Astrocyte of the cerebellum (primary cell): ENCODE measurements around the gene CAMKMT.

ENCODE experiments used
- DNase-seq: peaks from one replicate; pipeline ENCODE4 v3.0.0-alpha.2; 2011; ENCODE audit warnings: low read depth
- H3K4me3 ChIP-seq: 2 replicates; pipeline ENCODE4 v1.5.1; 2011; ENCODE audit warnings: mild to moderate bottlenecking, low read depth, low read length, moderate library complexity
- in situ Hi-C: cut with HindIII; loops from 2 replicates; pipeline ENCODE4 v1.10.0; 2017; ENCODE audit warnings: low sequenced_read_pairs
- TF ChIP-seq, protein P1 (sequence below): IDR thresholded peaks from 2 replicates; pipeline ENCODE4 v1.5.1; 2012; ENCODE audit warnings: low read length, low read depth, moderate library complexity, mild to moderate bottlenecking; ENCODE audit errors: missing control alignments

The CAMKMT gene

GRCh38 chr2:44560941-44561340 lies 199.2 kb downstream of the CAMKMT start:
- H3K4me3 ChIP-seq, result no peak overlapping the region
- TF ChIP-seq, protein P1, sequence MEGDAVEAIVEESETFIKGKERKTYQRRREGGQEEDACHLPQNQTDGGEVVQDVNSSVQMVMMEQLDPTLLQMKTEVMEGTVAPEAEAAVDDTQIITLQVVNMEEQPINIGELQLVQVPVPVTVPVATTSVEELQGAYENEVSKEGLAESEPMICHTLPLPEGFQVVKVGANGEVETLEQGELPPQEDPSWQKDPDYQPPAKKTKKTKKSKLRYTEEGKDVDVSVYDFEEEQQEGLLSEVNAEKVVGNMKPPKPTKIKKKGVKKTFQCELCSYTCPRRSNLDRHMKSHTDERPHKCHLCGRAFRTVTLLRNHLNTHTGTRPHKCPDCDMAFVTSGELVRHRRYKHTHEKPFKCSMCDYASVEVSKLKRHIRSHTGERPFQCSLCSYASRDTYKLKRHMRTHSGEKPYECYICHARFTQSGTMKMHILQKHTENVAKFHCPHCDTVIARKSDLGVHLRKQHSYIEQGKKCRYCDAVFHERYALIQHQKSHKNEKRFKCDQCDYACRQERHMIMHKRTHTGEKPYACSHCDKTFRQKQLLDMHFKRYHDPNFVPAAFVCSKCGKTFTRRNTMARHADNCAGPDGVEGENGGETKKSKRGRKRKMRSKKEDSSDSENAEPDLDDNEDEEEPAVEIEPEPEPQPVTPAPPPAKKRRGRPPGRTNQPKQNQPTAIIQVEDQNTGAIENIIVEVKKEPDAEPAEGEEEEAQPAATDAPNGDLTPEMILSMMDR, result no peak
- in situ Hi-C loops, result no loop called here
- DNase-seq, result no peak

GRCh38 chr2:44562737-44563136 lies 201.0 kb downstream of the CAMKMT start:
- TF ChIP-seq, protein P1, result no peak
- DNase-seq, result no peak
- no peak overlapping the region for H3K4me3 ChIP-seq
- in situ Hi-C loops, result no loop called here

- in situ Hi-C loops, result no loop called here
- no peak overlapping the region for H3K4me3 ChIP-seq
- TF ChIP-seq, protein P1, result no peak
- DNase-seq, result no peak
Observed at GRCh38 chr2:44564752-44565151, 203.0 kb downstream of the CAMKMT start.

- in situ Hi-C loops, result no loop called here
- TF ChIP-seq, protein P1, result no peak
Observed at GRCh38 chr2:44566059-44566458, 204.3 kb downstream of the CAMKMT start.

GRCh38 chr2:44569491-44569890 lies 207.7 kb downstream of the CAMKMT start:
- TF ChIP-seq, protein P1, result no peak
- DNase-seq, result no peak
- in situ Hi-C loops, result no loop called here
- H3K4me3 ChIP-seq, result no peak overlapping the region

More at GRCh38 chr2:44566059-44566458, 204.3 kb downstream of the CAMKMT start:
- DNase-seq, result no peak
- H3K4me3 ChIP-seq, result no peak overlapping the region

GRCh38 chr2:44570271-44570670 lies 208.5 kb downstream of the CAMKMT start:
- DNase-seq, result no peak
- H3K4me3 ChIP-seq, result no peak overlapping the region
- in situ Hi-C loops, result no loop called here
- TF ChIP-seq, protein P1, result no peak

GRCh38 chr2:44570777-44571176 lies 209.0 kb downstream of the CAMKMT start:
- H3K4me3 ChIP-seq, result no peak overlapping the region
- TF ChIP-seq, protein P1, result no peak
- in situ Hi-C loops, result no loop called here
- no peak for DNase-seq
